ENCODE data around the gene DOCK10. TPM values are rescaled to one million over a fixed set of nuclear protein-coding genes. Genes with fewer than 3 reads are reported as not detected.

DOCK10 gene
- total and polyA plus RNA-seq, 8 donors = 0.89 to 33.8 (median 3.2) TPM

DNA sequence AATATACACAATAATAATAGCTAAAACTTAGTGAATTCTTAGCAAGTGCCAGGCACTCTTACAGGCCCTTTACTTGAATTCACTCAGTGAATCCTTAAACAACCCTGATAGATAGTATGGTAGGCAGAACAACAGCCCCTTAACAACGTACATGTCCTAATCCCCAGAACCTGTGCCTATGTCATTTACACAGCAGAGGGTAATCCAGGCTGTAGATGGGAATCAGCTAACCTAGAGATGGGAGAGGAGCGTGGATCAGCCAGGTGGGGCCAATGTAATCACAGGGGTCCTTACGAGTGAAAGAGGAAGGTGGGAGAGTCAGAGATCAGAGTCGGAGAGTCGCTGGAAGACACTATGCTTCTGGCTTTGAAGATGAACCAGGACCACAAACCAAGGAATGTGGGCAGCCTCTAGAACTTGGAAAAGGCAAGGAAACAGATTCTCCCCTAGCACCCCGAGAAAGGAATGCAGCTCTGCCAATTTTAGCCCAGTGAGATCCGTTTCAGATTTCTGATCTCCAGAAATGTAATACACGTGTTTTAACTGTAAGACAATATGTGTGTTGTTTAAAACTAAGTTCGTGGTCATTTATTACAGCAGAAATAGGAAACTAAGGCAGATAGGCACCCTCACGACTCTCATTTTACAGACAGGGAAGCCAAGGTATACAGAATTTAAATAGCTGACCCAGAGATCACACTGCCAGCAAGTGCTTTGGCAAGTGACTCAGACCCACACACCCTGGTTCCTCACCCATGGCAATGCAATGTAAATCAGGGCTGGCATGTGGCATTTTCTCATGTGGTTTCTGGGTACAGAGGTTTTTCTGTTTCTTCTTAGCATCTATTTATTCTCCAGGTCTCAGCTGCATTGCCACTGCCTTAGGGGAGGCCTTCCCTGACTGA lies 68.9 kb downstream of the DOCK10 start:
- TF ChIP-seq POLR2AphosphoS5 (IDR thresholded peaks at IDR 0.05) (peak in 2 of 3 donors; percentile 13 to 34), POLR2A (IDR thresholded peaks at IDR 0.05) (no peak)
- Histone ChIP-seq H3K36me3 (no peaks in the 10 kb centered on the region), H3K4me3 (no peak overlapping the region), H3K9me3 (no peaks in the 10 kb centered on the region), H3K4me1 (peaks cover 6 to 19% (median 16%) of the 10 kb centered on the region in 4 donors), H3K27ac (peak overlapping the region; percentile 5 to 70 (median 56)), H3K27me3 (no peaks in the 10 kb centered on the region)
- DNase-seq = peak; percentile 31 to 53
- intact Hi-C loops (cut with DNase I; ENCODE audit: low total_unique reads) = no loop called here
- 58 to 70% (median 61%) methylated on average over 10 of the region's 10 CpGs for WGBS, 5 donors

DNA sequence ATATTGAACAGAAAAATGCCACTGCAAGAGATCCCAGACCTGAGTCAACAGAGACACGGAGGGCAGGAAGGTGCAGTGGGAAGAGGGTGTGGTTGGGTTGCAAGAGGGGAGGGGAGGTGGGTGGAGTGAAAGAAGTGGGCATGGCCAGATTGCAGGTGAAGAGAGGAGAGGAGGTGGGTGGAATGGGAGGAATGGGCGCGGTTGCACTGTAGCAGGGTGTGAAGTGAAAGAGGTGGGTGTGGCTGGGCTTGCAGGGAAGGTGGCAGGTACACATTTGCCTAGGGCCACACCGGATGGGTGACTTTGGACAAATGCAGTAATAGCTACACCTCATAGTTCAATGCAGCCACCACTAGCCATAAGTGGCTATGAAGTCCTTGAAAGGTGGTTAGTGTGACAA lies 71.1 kb downstream of the DOCK10 start:
- Histone ChIP-seq H3K36me3 (no peaks in the 10 kb centered on the region), H3K4me1 (peaks cover 6 to 19% (median 16%) of the 10 kb centered on the region in 4 donors), H3K4me3 (no peak overlapping the region), H3K27ac (peak overlapping the region in 1 of 5 donors; percentile 61), H3K9me3 (no peaks in the 10 kb centered on the region), H3K27me3 (no peaks in the 10 kb centered on the region)
- DNase-seq = peak; percentile 72 to 87
- intact Hi-C loops (cut with DNase I; ENCODE audit: low total_unique reads) = no loop called here
- 28 to 55% (median 29%) methylated on average over 4 of the region's 4 CpGs for WGBS, 5 donors
- TF ChIP-seq POLR2AphosphoS5 (IDR thresholded peaks at IDR 0.05) (peak in 2 of 3 donors; percentile 15 to 43), EP300 (IDR thresholded peaks at IDR 0.05) (no peak)

DNA sequence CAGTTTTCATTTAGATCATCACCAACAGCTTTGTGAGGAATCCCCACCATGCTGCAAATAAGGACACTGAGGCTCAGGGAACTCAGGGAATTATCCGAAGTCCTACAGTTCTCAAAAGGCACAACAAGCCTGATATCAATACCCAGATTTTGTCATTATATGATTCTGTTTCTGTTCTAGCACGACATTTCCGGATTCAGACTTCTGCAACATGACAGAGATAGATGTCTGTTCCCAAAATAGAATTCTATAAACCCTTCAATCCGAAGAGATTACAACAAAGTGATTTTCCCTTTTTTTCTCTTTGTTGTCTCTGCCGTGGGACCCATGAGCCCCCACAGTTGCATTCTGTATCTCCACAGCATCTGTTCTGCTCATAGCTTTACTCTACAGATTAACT lies 72.0 kb downstream of the DOCK10 start:
- 61 to 77% (median 70%) methylated on average over 5 of the region's 5 CpGs for WGBS, 5 donors
- Histone ChIP-seq H3K9me3 (no peaks in the 10 kb centered on the region), H3K27ac (peak overlapping the region in 1 of 5 donors; percentile 61), H3K4me3 (no peak overlapping the region), H3K36me3 (no peaks in the 10 kb centered on the region), H3K4me1 (peaks cover 6 to 19% (median 16%) of the 10 kb centered on the region in 4 donors), H3K27me3 (no peaks in the 10 kb centered on the region)
- DNase-seq = no peak
- TF ChIP-seq POLR2A (IDR thresholded peaks at IDR 0.05) (no peak), POLR2AphosphoS5 (IDR thresholded peaks at IDR 0.05) (no peak), EP300 (IDR thresholded peaks at IDR 0.05) (no peak)
- TF ChIP-seq, protein P1, sequence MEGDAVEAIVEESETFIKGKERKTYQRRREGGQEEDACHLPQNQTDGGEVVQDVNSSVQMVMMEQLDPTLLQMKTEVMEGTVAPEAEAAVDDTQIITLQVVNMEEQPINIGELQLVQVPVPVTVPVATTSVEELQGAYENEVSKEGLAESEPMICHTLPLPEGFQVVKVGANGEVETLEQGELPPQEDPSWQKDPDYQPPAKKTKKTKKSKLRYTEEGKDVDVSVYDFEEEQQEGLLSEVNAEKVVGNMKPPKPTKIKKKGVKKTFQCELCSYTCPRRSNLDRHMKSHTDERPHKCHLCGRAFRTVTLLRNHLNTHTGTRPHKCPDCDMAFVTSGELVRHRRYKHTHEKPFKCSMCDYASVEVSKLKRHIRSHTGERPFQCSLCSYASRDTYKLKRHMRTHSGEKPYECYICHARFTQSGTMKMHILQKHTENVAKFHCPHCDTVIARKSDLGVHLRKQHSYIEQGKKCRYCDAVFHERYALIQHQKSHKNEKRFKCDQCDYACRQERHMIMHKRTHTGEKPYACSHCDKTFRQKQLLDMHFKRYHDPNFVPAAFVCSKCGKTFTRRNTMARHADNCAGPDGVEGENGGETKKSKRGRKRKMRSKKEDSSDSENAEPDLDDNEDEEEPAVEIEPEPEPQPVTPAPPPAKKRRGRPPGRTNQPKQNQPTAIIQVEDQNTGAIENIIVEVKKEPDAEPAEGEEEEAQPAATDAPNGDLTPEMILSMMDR (IDR thresholded peaks at IDR 0.05) = no peak
- intact Hi-C loops (cut with DNase I; ENCODE audit: low total_unique reads) = no loop called here

DNA sequence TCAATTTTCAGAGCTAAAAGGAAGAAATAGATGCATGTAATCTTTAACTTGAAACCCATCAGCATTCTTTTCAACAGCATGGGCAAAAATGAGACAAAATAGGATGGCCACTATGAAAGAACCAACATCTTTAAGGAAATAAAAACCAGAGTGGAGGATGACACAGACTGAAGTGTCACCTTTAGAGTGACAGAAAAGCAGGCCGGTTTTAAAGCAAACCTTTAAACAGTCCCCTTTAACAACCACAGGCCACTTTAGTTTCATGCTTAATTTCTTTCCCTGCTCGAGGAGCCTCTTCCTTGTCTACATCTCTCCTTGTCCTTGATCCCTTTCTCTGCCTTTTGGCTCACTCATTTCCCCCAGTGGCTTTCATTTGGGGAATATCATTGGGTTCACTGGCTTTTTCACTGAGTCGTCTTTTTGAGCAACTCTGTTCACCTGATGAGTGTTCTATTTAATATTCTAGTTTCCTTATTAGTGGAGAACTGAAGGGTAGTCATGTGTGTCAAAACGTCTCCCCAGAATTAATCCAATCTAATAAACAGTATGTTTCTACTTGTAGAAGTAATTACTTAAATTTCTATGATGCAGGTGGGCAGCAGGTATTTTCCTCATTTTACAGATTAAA lies 72.5 kb downstream of the DOCK10 start:
- Histone ChIP-seq H3K36me3 (no peaks in the 10 kb centered on the region), H3K27ac (peak overlapping the region in 1 of 5 donors; percentile 61), H3K27me3 (no peaks in the 10 kb centered on the region), H3K9me3 (no peaks in the 10 kb centered on the region), H3K4me1 (peaks cover 6 to 19% (median 16%) of the 10 kb centered on the region in 4 donors), H3K4me3 (no peak overlapping the region)
- no peak for DNase-seq
- TF ChIP-seq POLR2A (IDR thresholded peaks at IDR 0.05) = no peak
- no peak for TF ChIP-seq EP300 (IDR thresholded peaks at IDR 0.05)
- TF ChIP-seq POLR2AphosphoS5 (IDR thresholded peaks at IDR 0.05) = no peak
- TF ChIP-seq, protein P1 (IDR thresholded peaks at IDR 0.05) = no peak
- intact Hi-C loops (cut with DNase I; ENCODE audit: low total_unique reads) = no loop called here
- WGBS, 5 donors = 69 to 82% (median 75%) methylated on average over 4 of the region's 4 CpGs

DNA sequence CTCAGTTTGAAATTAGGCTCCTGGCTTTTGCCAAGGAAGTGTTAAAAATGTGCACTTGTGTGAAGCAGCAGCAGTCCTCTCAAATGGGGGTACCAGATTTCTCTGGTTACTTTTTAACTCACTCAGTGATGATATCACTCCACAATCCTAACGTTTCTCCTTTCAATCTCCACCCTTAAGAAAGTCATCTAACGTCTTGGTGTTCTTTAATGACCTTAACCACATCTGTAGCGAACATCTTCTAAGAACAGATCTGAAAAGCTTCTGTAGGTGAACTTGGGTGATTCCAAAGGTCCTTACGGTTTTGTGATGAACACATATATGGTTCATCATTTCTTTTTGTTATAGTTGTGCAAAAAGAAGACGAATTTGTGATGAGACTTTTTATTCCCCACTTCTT lies 73.2 kb downstream of the DOCK10 start:
- TF ChIP-seq POLR2A (IDR thresholded peaks at IDR 0.05) (no peak), EP300 (IDR thresholded peaks at IDR 0.05) (no peak), POLR2AphosphoS5 (IDR thresholded peaks at IDR 0.05) (no peak)
- no peaks in the 10 kb centered on the region for H3K9me3 ChIP-seq
- no peak overlapping the region for H3K27ac ChIP-seq
- 64 to 79% (median 67%) methylated on average over 5 of the region's 5 CpGs for WGBS, 5 donors
- DNase-seq = no peak
- H3K27me3 ChIP-seq = no peaks in the 10 kb centered on the region
- no peak overlapping the region for H3K4me3 ChIP-seq
- intact Hi-C loops (cut with DNase I; ENCODE audit: low total_unique reads) = no loop called here
- no peaks in the 10 kb centered on the region for H3K36me3 ChIP-seq
- peaks cover 6 to 19% (median 16%) of the 10 kb centered on the region in 4 donors for H3K4me1 ChIP-seq

Data from stomach (tissue), 9 donors.